Panc1 (cell line): ENCODE results near the gene RCOR3.

Source experiments
- CTCF ChIP-seq: fragments of 450-650 bp; IDR thresholded peaks from 2 replicates; pipeline ENCODE4 v1.5.1; 2017; ENCODE audit warnings: mild to moderate bottlenecking
- POLR2AphosphoS5 ChIP-seq: IDR thresholded peaks from 2 replicates; pipeline ENCODE4 v1.6.1; 2012; ENCODE audit warnings: mild to moderate bottlenecking, low read depth, low read length, moderate library complexity
- REST ChIP-seq, 2 experiments: IDR thresholded peaks; 2 replicates each; pipeline ENCODE4 v1.6.1; 2011 to 2012; ENCODE audit warnings: low read depth in 2 of 2, control low read depth in 1 of 2, low read length in 1 of 2, mild to moderate bottlenecking in 1 of 2, moderate library complexity in 1 of 2; ENCODE audit not compliant: insufficient read depth in 1 of 2
- SIN3A ChIP-seq: IDR thresholded peaks from 2 replicates; pipeline ENCODE4 v1.6.1; 2012; ENCODE audit warnings: low read depth, mild to moderate bottlenecking, low read length, moderate library complexity, borderline replicate concordance; ENCODE audit not compliant: insufficient read depth

- no peak for TF ChIP-seq CTCF
- no peak for TF ChIP-seq POLR2AphosphoS5
- TF ChIP-seq SIN3A: no peak
- TF ChIP-seq REST (IDR thresholded peaks at IDR 0.05; ENCODE audit: insufficient read depth in 1 of 2, low read depth in 2 of 2, low read length in 1 of 2): no peak
Measured at GRCh38 chr1:211343607-211344006, 84.4 kb downstream of the RCOR3 start.
